Lower leg skin (tissue), 3 donors: ENCODE data around the gene ARHGAP1.

Source experiments
- POLR2A ChIP-seq, 2 donors: fragments of 450-650 bp; IDR thresholded peaks; one replicate each; pipeline ENCODE4 v1.6.1; 2016 to 2017; ENCODE audit warnings: antibody characterized with exemption in 2 of 2, mild to moderate bottlenecking in 1 of 2, moderate library complexity in 1 of 2
- TF ChIP-seq, protein P1 (sequence below), 3 donors: fragments of 450-650 bp; IDR thresholded peaks; one replicate each; pipeline ENCODE4 v1.5.1; 2016; ENCODE audit warnings: antibody characterized with exemption in 3 of 3, mild to moderate bottlenecking in 3 of 3, moderate library complexity in 2 of 3

DNA sequence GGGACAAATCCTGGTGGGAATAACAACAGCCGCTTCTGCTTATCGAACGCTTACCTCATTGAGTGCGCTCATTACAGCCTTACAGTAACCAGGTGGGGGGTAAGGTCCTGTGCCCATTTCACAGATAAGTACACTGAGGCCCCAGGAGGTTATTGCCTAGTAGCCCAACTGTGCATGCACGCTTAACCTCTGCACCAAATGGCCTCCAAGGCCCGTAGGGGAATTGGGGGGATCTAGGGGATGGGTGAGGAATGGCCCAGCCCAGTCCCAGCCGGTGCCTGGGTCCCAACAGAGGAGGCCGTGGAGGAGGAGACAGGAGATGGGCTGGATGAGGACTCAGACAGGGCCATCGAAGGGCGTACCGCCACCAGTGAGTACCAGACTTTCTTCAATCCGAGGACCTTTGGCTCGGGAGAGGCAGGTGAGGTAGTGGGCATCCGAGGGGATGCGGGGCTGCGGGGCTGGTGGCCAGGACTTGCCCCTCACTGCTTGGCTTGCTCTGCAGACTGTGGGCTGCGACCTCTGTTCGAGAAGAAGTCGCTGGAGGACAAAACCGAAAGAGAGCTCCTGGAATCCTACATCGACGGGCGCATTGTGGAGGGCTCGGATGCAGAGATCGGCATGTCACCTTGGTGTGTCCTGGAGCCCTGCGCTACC is 25.9 kb upstream of the ARHGAP1 start:
- TF ChIP-seq, protein P1, sequence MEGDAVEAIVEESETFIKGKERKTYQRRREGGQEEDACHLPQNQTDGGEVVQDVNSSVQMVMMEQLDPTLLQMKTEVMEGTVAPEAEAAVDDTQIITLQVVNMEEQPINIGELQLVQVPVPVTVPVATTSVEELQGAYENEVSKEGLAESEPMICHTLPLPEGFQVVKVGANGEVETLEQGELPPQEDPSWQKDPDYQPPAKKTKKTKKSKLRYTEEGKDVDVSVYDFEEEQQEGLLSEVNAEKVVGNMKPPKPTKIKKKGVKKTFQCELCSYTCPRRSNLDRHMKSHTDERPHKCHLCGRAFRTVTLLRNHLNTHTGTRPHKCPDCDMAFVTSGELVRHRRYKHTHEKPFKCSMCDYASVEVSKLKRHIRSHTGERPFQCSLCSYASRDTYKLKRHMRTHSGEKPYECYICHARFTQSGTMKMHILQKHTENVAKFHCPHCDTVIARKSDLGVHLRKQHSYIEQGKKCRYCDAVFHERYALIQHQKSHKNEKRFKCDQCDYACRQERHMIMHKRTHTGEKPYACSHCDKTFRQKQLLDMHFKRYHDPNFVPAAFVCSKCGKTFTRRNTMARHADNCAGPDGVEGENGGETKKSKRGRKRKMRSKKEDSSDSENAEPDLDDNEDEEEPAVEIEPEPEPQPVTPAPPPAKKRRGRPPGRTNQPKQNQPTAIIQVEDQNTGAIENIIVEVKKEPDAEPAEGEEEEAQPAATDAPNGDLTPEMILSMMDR (IDR thresholded peaks at IDR 0.05) = no peak
- TF ChIP-seq POLR2A (IDR thresholded peaks at IDR 0.05) = no peak
